MM.1S (cell line): Measurements from ENCODE around the gene NAB2.

Experiments used
- DNase-seq: peaks from one replicate; pipeline ENCODE4 v3.0.0-alpha.2; 2015
- H2AFZ ChIP-seq: fragments of 300-600 bp; sonication (generic); 2 replicates; pipeline ENCODE4 v1.6.0; 2016; ENCODE audit warnings: antibody characterized with exemption, low read length
- H3F3A ChIP-seq: fragments of 300-600 bp; sonication (generic); 2 replicates; pipeline ENCODE4 v1.6.1; 2016; ENCODE audit warnings: mild to moderate bottlenecking, antibody characterized with exemption, low read length, moderate library complexity, mixed read lengths; ENCODE audit not compliant: insufficient read depth
- H3K27ac ChIP-seq: fragments of 300-600 bp; sonication (generic); 2 replicates; pipeline ENCODE4 v1.5.1; 2016; ENCODE audit warnings: mild to moderate bottlenecking, low read length
- H3K27me3 ChIP-seq: fragments of 300-600 bp; sonication (generic); replicated peaks from 2 replicates; pipeline ENCODE4 v1.6.0; 2016; ENCODE audit warnings: low read length; ENCODE audit not compliant: insufficient read depth
- H3K36me3 ChIP-seq: fragments of 300-600 bp; sonication (generic); replicated peaks from 2 replicates; pipeline ENCODE4 v1.6.1; 2016; ENCODE audit warnings: mild to moderate bottlenecking, low read length, mixed read lengths; ENCODE audit not compliant: insufficient read depth
- H3K4me1 ChIP-seq: fragments of 300-600 bp; sonication (generic); 2 replicates; pipeline ENCODE4 v1.6.1; 2016; ENCODE audit warnings: low read length, mixed read lengths
- H3K4me2 ChIP-seq: fragments of 300-600 bp; sonication (generic); 2 replicates; pipeline ENCODE4 v1.6.0; 2016; ENCODE audit warnings: low read depth, low read length
- H3K4me3 ChIP-seq: fragments of 300-600 bp; sonication (generic); 2 replicates; pipeline ENCODE4 v1.5.1; 2016; ENCODE audit warnings: low read length, mixed read lengths
- H3K79me2 ChIP-seq: fragments of 300-600 bp; sonication (generic); 2 replicates; pipeline ENCODE4 v1.6.1; 2016; ENCODE audit warnings: mixed run types, low read length, mixed read lengths
- H3K9ac ChIP-seq: fragments of 300-600 bp; sonication (generic); 2 replicates; pipeline ENCODE4 v1.6.1; 2016; ENCODE audit warnings: low read length, mixed read lengths
- H3K9me2 ChIP-seq: fragments of 300-600 bp; sonication (generic); replicated peaks from 2 replicates; pipeline ENCODE4 v1.6.1; 2016; ENCODE audit warnings: mild to moderate bottlenecking, low read length, mixed read lengths; ENCODE audit not compliant: insufficient read depth
- H3K9me3 ChIP-seq: fragments of 300-600 bp; sonication (generic); replicated peaks from 2 replicates; pipeline ENCODE4 v1.6.1; 2016; ENCODE audit warnings: mild to moderate bottlenecking, low read length, mixed read lengths; ENCODE audit not compliant: insufficient read depth
- H4K20me1 ChIP-seq: fragments of 300-600 bp; sonication (generic); 2 replicates; pipeline ENCODE4 v1.6.1; 2016; ENCODE audit warnings: mild to moderate bottlenecking, low read length, moderate library complexity, mixed read lengths; ENCODE audit not compliant: insufficient read depth
- EZH2 ChIP-seq: fragments of 300-600 bp; sonication (generic); optimal IDR thresholded peaks from 2 replicates; pipeline ENCODE3; 2017; ENCODE audit warnings: low read depth, mild to moderate bottlenecking, antibody characterized with exemption, low read length, mixed read lengths
- EZH2phosphoT487 ChIP-seq: fragments of 300-600 bp; sonication (generic); IDR thresholded peaks from 2 replicates; pipeline ENCODE4 v1.6.1; 2018; ENCODE audit warnings: antibody characterized with exemption, low read length
- TF ChIP-seq, protein P1 (sequence below): fragments of 300-600 bp; sonication (generic); IDR thresholded peaks from 2 replicates; pipeline ENCODE4 v1.5.1; 2016; ENCODE audit warnings: antibody characterized with exemption, low read length, mixed read lengths

Gene NAB2

DNA sequence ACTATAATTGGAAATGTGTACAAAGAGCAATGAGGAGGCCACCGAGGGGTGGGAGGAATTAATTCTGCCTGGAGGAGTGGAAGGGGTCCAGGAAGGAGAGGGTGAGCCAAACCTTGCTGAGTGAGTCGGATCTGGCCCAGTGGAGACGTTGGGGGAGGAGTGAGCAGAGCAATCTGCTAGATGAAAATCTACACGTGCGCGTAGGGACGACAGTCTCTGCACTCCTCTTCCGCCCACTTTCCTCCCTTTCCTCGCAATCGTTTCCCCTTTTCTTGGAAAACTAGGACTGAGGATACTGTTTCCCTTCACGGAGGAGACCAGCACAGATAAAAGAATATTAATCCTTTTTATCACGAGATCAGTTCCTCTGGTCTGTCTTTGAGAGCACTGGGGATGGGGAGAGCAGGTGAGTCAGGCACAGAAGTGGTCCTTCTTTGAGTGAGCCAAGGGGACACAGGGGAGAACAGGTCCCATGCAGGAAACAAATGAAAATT lies 2.9 kb upstream of the NAB2 start:
- H3K9me3 ChIP-seq: no peaks in the 10 kb centered on the region
- peak overlapping the region; percentile 80 for H2AFZ ChIP-seq
- H3K27ac ChIP-seq: peak overlapping the region; percentile 88; the same call in 1 of the 2 replicates
- peak overlapping the region; percentile 81; the same call in 1 of the 2 replicates for H3K4me3 ChIP-seq
- peaks cover 19% of the 10 kb centered on the region for H3F3A ChIP-seq
- peak overlapping the region; percentile 98 for H3K4me2 ChIP-seq
- no peaks in the 10 kb centered on the region for H3K9me2 ChIP-seq
- no peaks in the 10 kb centered on the region for H3K27me3 ChIP-seq
- H3K4me1 ChIP-seq: peaks cover 6% of the 10 kb centered on the region; the same call in 1 of the 2 replicates
- H3K9ac ChIP-seq: peak overlapping the region; percentile 89; the same call in 1 of the 2 replicates
- H3K36me3 ChIP-seq: no peaks in the 10 kb centered on the region
- TF ChIP-seq EZH2 (no peak), EZH2phosphoT487 (no peak)
- TF ChIP-seq, protein P1, sequence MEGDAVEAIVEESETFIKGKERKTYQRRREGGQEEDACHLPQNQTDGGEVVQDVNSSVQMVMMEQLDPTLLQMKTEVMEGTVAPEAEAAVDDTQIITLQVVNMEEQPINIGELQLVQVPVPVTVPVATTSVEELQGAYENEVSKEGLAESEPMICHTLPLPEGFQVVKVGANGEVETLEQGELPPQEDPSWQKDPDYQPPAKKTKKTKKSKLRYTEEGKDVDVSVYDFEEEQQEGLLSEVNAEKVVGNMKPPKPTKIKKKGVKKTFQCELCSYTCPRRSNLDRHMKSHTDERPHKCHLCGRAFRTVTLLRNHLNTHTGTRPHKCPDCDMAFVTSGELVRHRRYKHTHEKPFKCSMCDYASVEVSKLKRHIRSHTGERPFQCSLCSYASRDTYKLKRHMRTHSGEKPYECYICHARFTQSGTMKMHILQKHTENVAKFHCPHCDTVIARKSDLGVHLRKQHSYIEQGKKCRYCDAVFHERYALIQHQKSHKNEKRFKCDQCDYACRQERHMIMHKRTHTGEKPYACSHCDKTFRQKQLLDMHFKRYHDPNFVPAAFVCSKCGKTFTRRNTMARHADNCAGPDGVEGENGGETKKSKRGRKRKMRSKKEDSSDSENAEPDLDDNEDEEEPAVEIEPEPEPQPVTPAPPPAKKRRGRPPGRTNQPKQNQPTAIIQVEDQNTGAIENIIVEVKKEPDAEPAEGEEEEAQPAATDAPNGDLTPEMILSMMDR: no peak
- no peaks in the 10 kb centered on the region for H4K20me1 ChIP-seq
- no peaks in the 10 kb centered on the region for H3K79me2 ChIP-seq
- DNase-seq: no peak

DNA sequence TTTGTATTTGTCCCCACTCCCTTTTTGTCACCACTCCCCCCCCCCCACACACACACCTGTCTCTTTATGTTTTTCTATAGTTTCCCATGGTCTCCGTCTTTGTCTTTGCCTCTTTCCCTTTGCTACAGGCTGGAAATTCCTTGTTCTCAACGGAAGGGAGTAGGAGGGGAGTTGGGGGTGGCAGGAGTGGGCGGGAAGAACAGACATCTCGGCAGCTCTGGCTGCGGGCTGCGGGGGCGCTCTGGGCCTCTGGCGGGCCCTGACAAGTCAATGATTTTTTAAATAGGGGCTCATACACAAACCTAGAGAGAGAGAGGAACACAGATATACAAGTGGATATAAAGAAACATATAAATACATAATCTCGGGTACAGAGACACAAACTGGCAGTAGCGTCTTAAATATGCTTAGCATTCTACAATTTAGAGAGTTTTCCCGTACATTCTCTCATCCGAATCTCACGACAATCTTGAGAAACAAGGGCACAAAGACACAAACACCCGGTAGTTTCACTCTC lies 2.4 kb upstream of the NAB2 start:
- Histone ChIP-seq H4K20me1 (no peaks in the 10 kb centered on the region), H3K9ac (peak overlapping the region; percentile 89), H2AFZ (peak overlapping the region; percentile 80), H3K79me2 (no peaks in the 10 kb centered on the region), H3K36me3 (no peaks in the 10 kb centered on the region), H3K9me3 (no peaks in the 10 kb centered on the region), H3K4me2 (peak overlapping the region; percentile 98), H3K4me3 (peak overlapping the region; percentile 81), H3K27me3 (no peaks in the 10 kb centered on the region), H3K4me1 (peaks cover 6% of the 10 kb centered on the region; the same call in 1 of the 2 replicates), H3K9me2 (no peaks in the 10 kb centered on the region), H3F3A (peaks cover 19% of the 10 kb centered on the region), H3K27ac (peak overlapping the region; percentile 88)
- no peak for TF ChIP-seq EZH2phosphoT487
- TF ChIP-seq, protein P1: peak; percentile 53
- peak; percentile 53 for DNase-seq

- H4K20me1 ChIP-seq: no peaks in the 10 kb centered on the region
- no peaks in the 10 kb centered on the region for H3K27me3 ChIP-seq
- peaks cover 6% of the 10 kb centered on the region; the same call in 1 of the 2 replicates for H3K4me1 ChIP-seq
- H3K9me2 ChIP-seq: no peaks in the 10 kb centered on the region
- H3K4me3 ChIP-seq: peak overlapping the region; percentile 81
- no peak for TF ChIP-seq EZH2
- TF ChIP-seq EZH2phosphoT487: no peak
- TF ChIP-seq, protein P1: no peak
- H3K4me2 ChIP-seq: peak overlapping the region; percentile 98
- no peaks in the 10 kb centered on the region for H3K9me3 ChIP-seq
- no peaks in the 10 kb centered on the region for H3K79me2 ChIP-seq
- H3F3A ChIP-seq: peaks cover 19% of the 10 kb centered on the region
- H2AFZ ChIP-seq: peak overlapping the region; percentile 86
- H3K9ac ChIP-seq: peak overlapping the region; percentile 89
- H3K36me3 ChIP-seq: no peaks in the 10 kb centered on the region
- peak; percentile 59 for DNase-seq
- H3K27ac ChIP-seq: peak overlapping the region; percentile 88
These were observed 1.8 kb upstream of the NAB2 start for GRCh38 chr12:57087010-57087690.
